Spleen (tissue), 11 donors: ENCODE results near the gene RFXAP. TPM values are rescaled to one million over a fixed set of nuclear protein-coding genes. Genes with fewer than 3 reads are reported as not detected.

Source experiments
- DNase-seq: peaks from one replicate; pipeline ENCODE4 v3.0.0-alpha.2; 2020
- H3K27ac ChIP-seq, 8 donors: fragments of 200-600 bp; sonication (generic) in 7 of 8; 1 replicate in 4 of 8; 2 replicates in 4 of 8; pipeline versions ENCODE4 v1.5.0 to v1.8.0; 2016 to 2021; ENCODE audit warnings: inconsistent platforms in 4 of 8, mild to moderate bottlenecking in 4 of 8, moderate library complexity in 1 of 8
- H3K27me3 ChIP-seq, 7 donors: fragments of 200-600 bp; sonication (generic) in 6 of 7; replicated peaks in 1 of 7; 1 replicate in 4 of 7; 2 replicates in 3 of 7; pipeline versions ENCODE4 v1.5.0 to v1.8.0; 2016 to 2021; ENCODE audit warnings: inconsistent platforms in 3 of 7, mild to moderate bottlenecking in 1 of 7
- H3K36me3 ChIP-seq, 6 donors: fragments of 200-600 bp; sonication (generic) in 5 of 6; 1 replicate in 4 of 6; 2 replicates in 2 of 6; pipeline versions ENCODE4 v1.5.0 to v1.8.0; 2016 to 2021; ENCODE audit warnings: inconsistent platforms in 2 of 6
- H3K4me1 ChIP-seq, 6 donors: fragments of 200-600 bp; sonication (generic) in 5 of 6; 1 replicate in 3 of 6; 2 replicates in 3 of 6; pipeline versions ENCODE4 v1.5.0 to v1.8.0; 2016 to 2021; ENCODE audit warnings: inconsistent platforms in 3 of 6
- H3K4me3 ChIP-seq, 8 donors: fragments of 200-600 bp; sonication (generic) in 7 of 8; 1 replicate in 4 of 8; 2 replicates in 4 of 8; pipeline versions ENCODE4 v1.5.0 to v1.8.0; 2016 to 2021; ENCODE audit warnings: inconsistent platforms in 4 of 8, mild to moderate bottlenecking in 4 of 8, moderate library complexity in 2 of 8
- H3K9me3 ChIP-seq, 8 donors: fragments of 200-600 bp; sonication (generic) in 7 of 8; 1 replicate in 4 of 8; 2 replicates in 4 of 8; pipeline versions ENCODE4 v1.5.0 to v1.8.0; 2016 to 2021; ENCODE audit warnings: inconsistent platforms in 4 of 8
- CTCF ChIP-seq, 11 experiments: fragments of 200-600 bp in 7 of 11; fragments of 450-650 bp in 4 of 11; sonication (generic) in 4 of 11; IDR thresholded peaks in 8 of 11; conservative IDR thresholded peaks in 3 of 11; 1 replicate in 7 of 11; 2 replicates in 4 of 11; pipeline versions ENCODE4 v1.4.0 to v1.8.0; 2016 to 2021; ENCODE audit warnings: antibody characterized with exemption in 11 of 11, inconsistent platforms in 4 of 11, mild to moderate bottlenecking in 1 of 11
- POLR2A ChIP-seq, 3 donors: fragments of 450-650 bp; IDR thresholded peaks; one replicate each; pipeline ENCODE4 v1.5.1; 2017; ENCODE audit warnings: antibody characterized with exemption in 3 of 3, mild to moderate bottlenecking in 1 of 3
- POLR2AphosphoS5 ChIP-seq, 3 donors: sonication (generic); formaldehyde crosslinking; IDR thresholded peaks; one replicate each; pipeline ENCODE4 v1.5.1; 2017; ENCODE audit warnings: antibody characterized with exemption in 3 of 3
- WGBS, 5 donors: extraction: QIAGEN DNeasy Blood & Tissue Kit in 3 of 5; methylation state at CpG; one replicate each; pipeline versions ENCODE4 v1.1.5 to v1.1.7; 2013 to 2018; 5-methylcytosine and 5-hydroxymethylcytosine counted together
- intact Hi-C: fragments of 100-400 bp; cut with DNase I; formaldehyde crosslinking; loops from one replicate; pipeline ENCODE4 v1.15.0; 2023; ENCODE audit warnings: low total_unique reads
- polyA plus RNA-seq, 3 donors: library from polyadenylated mRNA; stranded (reverse); fragments of 200-250 nt; gene quantifications; one replicate each; pipeline ENCODE4 v1.2.1, GENCODE V29; 2013
- total RNA-seq, 7 donors: library from RNA; depleted of rRNA in 3 of 7; stranded (reverse); fragments of >200 nt in 3 of 7; fragmentation: NEBNext Ultra II Directional in 4 of 7; extraction: Animal tissue kit (Norgen Biotek cat#: 25700) in 4 of 7; gene quantifications; one replicate each; pipeline versions ENCODE4 v1.1.0 to v1.2.1, GENCODE V29; 2016 to 2021
- donor health status: healthy with polysubstance abuse.
- donor health status: DM: no; HTN: no; CAD: no; lungs with moderate emphysema.
- donor health status: DM: no; HTN: no; CAD: no.
- donor health status: Bipolar disorder and iron deficiency.
- donor health status: healthy.
- donor health status: DM: no; HTN: no; CAD: no.
- donor health status: DM: yes; HTN: yes; CAD: no.

RFXAP gene
- total and polyA plus RNA-seq, 10 donors, result 4.6 to 9.3 (median 6.5) TPM

- no peak overlapping the region for H3K4me3 ChIP-seq
- no peak overlapping the region for H3K27ac ChIP-seq
- H3K27me3 ChIP-seq, result peaks cover 0 to 10% (median 0%) of the 10 kb centered on the region in 7 donors
- TF ChIP-seq POLR2AphosphoS5 (IDR thresholded peaks at IDR 0.05) (no peak), CTCF (IDR thresholded peaks at IDR 0.05 in 8 of 11, conservative IDR thresholded peaks at IDR 0.05 in 3 of 11) (no peak)
- H3K36me3 ChIP-seq, result no peaks in the 10 kb centered on the region
- H3K9me3 ChIP-seq, result no peaks in the 10 kb centered on the region
- no peak for DNase-seq
- intact Hi-C loops, result no loop called here
- 36 to 61% (median 52%) methylated on average over 3 of the region's 3 CpGs for WGBS, 5 donors
- no peaks in the 10 kb centered on the region for H3K4me1 ChIP-seq
Measured at GRCh38 chr13:36787181-36787580, 31.8 kb upstream of the RFXAP start.

GRCh38 chr13:36788276-36788675 is 30.7 kb upstream of the RFXAP start:
- DNase-seq, result no peak
- Histone ChIP-seq H3K4me1 (no peaks in the 10 kb centered on the region), H3K4me3 (no peak overlapping the region), H3K9me3 (no peaks in the 10 kb centered on the region), H3K36me3 (no peaks in the 10 kb centered on the region), H3K27ac (no peak overlapping the region), H3K27me3 (peaks cover 0 to 10% (median 0%) of the 10 kb centered on the region in 7 donors)
- TF ChIP-seq POLR2AphosphoS5 (IDR thresholded peaks at IDR 0.05) (no peak), CTCF (IDR thresholded peaks at IDR 0.05 in 8 of 11, conservative IDR thresholded peaks at IDR 0.05 in 3 of 11) (no peak), POLR2A (IDR thresholded peaks at IDR 0.05) (no peak)
- 86 to 95% (median 89%) methylated on average over 4 of the region's 4 CpGs for WGBS, 5 donors
- intact Hi-C loops, result no loop called here

GRCh38 chr13:36789061-36789460 is 30.0 kb upstream of the RFXAP start:
- WGBS, 5 donors, result 78 to 89% (median 82%) methylated on average over 3 of the region's 3 CpGs
- H3K4me3 ChIP-seq, result no peak overlapping the region
- no peak for DNase-seq
- TF ChIP-seq POLR2A (IDR thresholded peaks at IDR 0.05), result no peak
- TF ChIP-seq CTCF (IDR thresholded peaks at IDR 0.05 in 8 of 11, conservative IDR thresholded peaks at IDR 0.05 in 3 of 11), result no peak
- no peak for TF ChIP-seq POLR2AphosphoS5 (IDR thresholded peaks at IDR 0.05)
- no peaks in the 10 kb centered on the region for H3K36me3 ChIP-seq
- no peaks in the 10 kb centered on the region for H3K9me3 ChIP-seq
- no peaks in the 10 kb centered on the region for H3K4me1 ChIP-seq
- peaks cover 0 to 7% (median 0%) of the 10 kb centered on the region in 7 donors for H3K27me3 ChIP-seq
- no peak overlapping the region for H3K27ac ChIP-seq
- intact Hi-C loops, result no loop called here

GRCh38 chr13:36789730-36790129 is 29.3 kb upstream of the RFXAP start:
- Histone ChIP-seq H3K27me3 (peaks cover 0 to 3% (median 0%) of the 10 kb centered on the region in 7 donors), H3K4me1 (no peaks in the 10 kb centered on the region), H3K36me3 (no peaks in the 10 kb centered on the region), H3K4me3 (no peak overlapping the region), H3K27ac (no peak overlapping the region), H3K9me3 (no peaks in the 10 kb centered on the region)
- 90 to 97% (median 92%) methylated on average over 4 of the region's 4 CpGs for WGBS, 5 donors
- DNase-seq, result no peak
- intact Hi-C loops, result no loop called here
- no peak for TF ChIP-seq POLR2AphosphoS5 (IDR thresholded peaks at IDR 0.05)
- TF ChIP-seq POLR2A (IDR thresholded peaks at IDR 0.05), result no peak
- TF ChIP-seq CTCF (IDR thresholded peaks at IDR 0.05 in 8 of 11, conservative IDR thresholded peaks at IDR 0.05 in 3 of 11), result no peak
